SH-SY5Y (cell line): ENCODE measurements around the gene CIROP.

Source experiments
- GATA2 ChIP-seq: IDR thresholded peaks from 2 replicates; pipeline ENCODE4 v1.6.1; 2011; ENCODE audit warnings: mild to moderate bottlenecking, low read depth, low read length
- GATA3 ChIP-seq: IDR thresholded peaks from 2 replicates; pipeline ENCODE4 v1.6.1; 2011; ENCODE audit warnings: low read depth, mild to moderate bottlenecking, low read length, moderate library complexity

DNA sequence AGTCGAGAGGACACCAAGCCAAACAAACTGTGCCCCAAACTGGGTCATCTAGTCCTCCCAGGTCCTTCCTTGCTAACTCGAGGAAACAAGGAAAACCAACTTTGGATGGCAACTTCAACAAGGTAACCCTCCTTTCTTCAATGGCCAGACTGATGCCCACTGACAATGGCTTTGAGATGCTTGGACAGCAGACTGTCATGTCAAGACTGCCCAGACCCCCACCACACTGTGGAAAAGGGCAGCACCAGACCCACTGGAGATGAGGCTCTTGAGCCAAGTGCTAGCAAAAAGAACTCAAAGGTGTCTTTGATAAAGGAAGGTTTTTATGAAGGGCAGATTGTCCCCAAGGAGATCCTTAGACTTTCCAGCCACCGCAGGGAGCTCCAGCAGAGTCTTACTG lies 38.4 kb downstream of the CIROP start:
- no peak for TF ChIP-seq GATA2
- no peak for TF ChIP-seq GATA3
